DND-41 (cell line): ENCODE data around the gene GADD45B.

Experiments used
- ATAC-seq: fragments of 200-7000 bp; cut with Tn5 transposase; 3 replicates; pipeline ENCODE4 v1.9.1; 2021; ENCODE audit warnings: low read depth; ENCODE audit not compliant: insufficient read depth
- DNase-seq: peaks from one replicate; pipeline ENCODE4 v3.0.0-alpha.2; 2020
- H2AFZ ChIP-seq: 2 replicates; pipeline ENCODE4 v1.6.0; 2012; ENCODE audit warnings: low read depth, low read length
- H3K27ac ChIP-seq: 2 replicates; pipeline ENCODE4 v1.5.1; 2012; ENCODE audit warnings: low read length, inconsistent platforms
- H3K27me3 ChIP-seq: fragments of 200-600 bp; sonication (generic); 2 replicates; pipeline ENCODE4 v1.6.0; 2012; ENCODE audit warnings: low read length, mild to moderate bottlenecking, inconsistent platforms; ENCODE audit not compliant: insufficient read depth, poor library complexity
- H3K36me3 ChIP-seq: 2 replicates; pipeline ENCODE4 v1.5.1; 2012; ENCODE audit warnings: low read length, inconsistent platforms; ENCODE audit not compliant: insufficient read depth
- H3K4me1 ChIP-seq: 2 replicates; pipeline ENCODE4 v1.5.1; 2012; ENCODE audit warnings: mild to moderate bottlenecking, low read length; ENCODE audit not compliant: insufficient read depth
- H3K4me2 ChIP-seq: 2 replicates; pipeline ENCODE4 v1.6.0; 2012; ENCODE audit warnings: mild to moderate bottlenecking, moderate library complexity, low read length, inconsistent platforms; ENCODE audit not compliant: insufficient read depth
- H3K4me3 ChIP-seq, 2 experiments: fragments of 200-600 bp in 1 of 2; shearing (Covaris generic) in 1 of 2; 2 replicates each; pipeline ENCODE4 v1.5.1; 2012 to 2016; ENCODE audit warnings: inconsistent platforms in 2 of 2, low read length in 2 of 2, mild to moderate bottlenecking in 2 of 2, low read depth in 1 of 2, moderate library complexity in 1 of 2
- H3K79me2 ChIP-seq: 2 replicates; pipeline ENCODE4 v1.6.0; 2012; ENCODE audit warnings: low read length, inconsistent platforms; ENCODE audit not compliant: insufficient read depth
- H3K9ac ChIP-seq: 2 replicates; pipeline ENCODE4 v1.6.0; 2012; ENCODE audit warnings: low read depth, mild to moderate bottlenecking, inconsistent platforms, low read length, moderate library complexity
- H3K9me3 ChIP-seq: 2 replicates; pipeline ENCODE4 v1.5.1; 2012; ENCODE audit warnings: low read length, moderate library complexity, mild to moderate bottlenecking, inconsistent platforms; ENCODE audit not compliant: insufficient read depth, severe bottlenecking
- H4K20me1 ChIP-seq: 2 replicates; pipeline ENCODE4 v1.6.0; 2012; ENCODE audit warnings: low read length; ENCODE audit not compliant: insufficient read depth
- CTCF ChIP-seq: IDR thresholded peaks from 2 replicates; pipeline ENCODE4 v1.5.1; 2012; ENCODE audit warnings: borderline replicate concordance, low read length, moderate library complexity, mild to moderate bottlenecking; ENCODE audit not compliant: poor library complexity, severe bottlenecking; ENCODE audit errors: extremely low read depth
- EZH2 ChIP-seq: IDR thresholded peaks from 3 replicates; pipeline ENCODE4 v1.6.1; 2012; ENCODE audit warnings: borderline replicate concordance, low read depth, mild to moderate bottlenecking, moderate library complexity, low read length, inconsistent platforms; ENCODE audit not compliant: severe bottlenecking

The GADD45B gene

GRCh38 chr19:2511991-2512390 is 36.1 kb downstream of the GADD45B start:
- no peaks in the 10 kb centered on the region; the same call in 1 of the 2 replicates for H4K20me1 ChIP-seq
- H3K4me2 ChIP-seq, result no peak overlapping the region
- no peak overlapping the region for H3K4me3 ChIP-seq
- H3K9ac ChIP-seq, result no peak overlapping the region
- H3K79me2 ChIP-seq, result no peaks in the 10 kb centered on the region
- no peaks in the 10 kb centered on the region for H3K27me3 ChIP-seq
- H3K36me3 ChIP-seq, result no peaks in the 10 kb centered on the region
- peaks cover 3% of the 10 kb centered on the region for H3K4me1 ChIP-seq
- no peaks in the 10 kb centered on the region for H3K9me3 ChIP-seq
- H3K27ac ChIP-seq, result no peak overlapping the region
- DNase-seq (no peak), ATAC-seq (no peak)
- H2AFZ ChIP-seq, result no peak overlapping the region
- no peak for TF ChIP-seq CTCF
- no peak for TF ChIP-seq EZH2

- Histone ChIP-seq H3K9ac (no peak overlapping the region), H4K20me1 (no peaks in the 10 kb centered on the region; the same call in 1 of the 2 replicates), H3K79me2 (no peaks in the 10 kb centered on the region), H3K4me3 (no peak overlapping the region), H3K9me3 (no peaks in the 10 kb centered on the region), H3K27ac (no peak overlapping the region), H3K36me3 (no peaks in the 10 kb centered on the region), H3K4me1 (peaks cover 2% of the 10 kb centered on the region), H3K27me3 (no peaks in the 10 kb centered on the region), H2AFZ (no peak overlapping the region), H3K4me2 (no peak overlapping the region)
- no peak for DNase-seq
- no peak for TF ChIP-seq EZH2
- TF ChIP-seq CTCF, result no peak
- no peak for ATAC-seq
Observed at GRCh38 chr19:2512523-2513431, 36.9 kb downstream of the GADD45B start.

- TF ChIP-seq EZH2 (no peak), CTCF (no peak)
- Histone ChIP-seq H3K4me3 (no peak overlapping the region), H3K27ac (no peak overlapping the region), H3K9me3 (no peaks in the 10 kb centered on the region), H3K27me3 (peaks cover 4% of the 10 kb centered on the region), H3K36me3 (no peaks in the 10 kb centered on the region), H3K4me2 (no peak overlapping the region), H2AFZ (no peak overlapping the region), H3K79me2 (no peaks in the 10 kb centered on the region), H3K4me1 (peaks cover 11% of the 10 kb centered on the region), H3K9ac (no peak overlapping the region), H4K20me1 (no peaks in the 10 kb centered on the region; the same call in 1 of the 2 replicates)
- no peak for DNase-seq
- no peak for ATAC-seq
Observed at GRCh38 chr19:2514981-2515518, 39.1 kb downstream of the GADD45B start.
